Stomach (tissue), 9 donors: ENCODE measurements around the gene TMEM258. TPM values are rescaled to one million over a fixed set of nuclear protein-coding genes. Genes with fewer than 3 reads are reported as not detected.

ENCODE experiments used
- DNase-seq, 2 donors: peaks; one replicate each; pipeline versions ENCODE4 v3.0.0 to v3.0.0-alpha.2; 2013 to 2019
- H3K27ac ChIP-seq, 5 donors: fragments of 200-600 bp in 4 of 5; sonication (generic) in 4 of 5; one replicate each; pipeline ENCODE4 v1.5.1; 2013 to 2019; ENCODE audit warnings: mild to moderate bottlenecking in 1 of 5, moderate library complexity in 1 of 5
- H3K27me3 ChIP-seq, 3 donors: fragments of 200-600 bp; sonication (generic); one replicate each; pipeline ENCODE4 v1.5.1; 2017 to 2019; ENCODE audit warnings: mixed run types in 1 of 3
- H3K36me3 ChIP-seq, 4 donors: fragments of 200-600 bp; sonication (generic); 1 replicate in 3 of 4; 2 replicates in 1 of 4; pipeline ENCODE4 v1.5.1; 2016 to 2019
- H3K4me1 ChIP-seq, 4 donors: fragments of 200-600 bp; sonication (generic); one replicate each; pipeline ENCODE4 v1.5.1; 2016 to 2019
- H3K4me3 ChIP-seq, 4 donors: fragments of 200-600 bp; sonication (generic) in 3 of 4; one replicate each; pipeline ENCODE4 v1.5.1; 2016 to 2019; ENCODE audit warnings: mild to moderate bottlenecking in 1 of 4
- H3K9me3 ChIP-seq, 4 donors: fragments of 200-600 bp; sonication (generic); one replicate each; pipeline ENCODE4 v1.5.1; 2016 to 2019
- EP300 ChIP-seq: sonication (generic); formaldehyde crosslinking; IDR thresholded peaks from one replicate; pipeline ENCODE4 v1.6.1; 2017; ENCODE audit warnings: antibody characterized with exemption
- POLR2A ChIP-seq, 4 donors: fragments of 450-650 bp; IDR thresholded peaks; one replicate each; pipeline ENCODE4 v1.6.1; 2016; ENCODE audit warnings: antibody characterized with exemption in 4 of 4, control low read depth in 2 of 4, mild to moderate bottlenecking in 1 of 4, moderate library complexity in 1 of 4
- POLR2AphosphoS5 ChIP-seq, 3 donors: sonication (generic); formaldehyde crosslinking; IDR thresholded peaks; one replicate each; pipeline ENCODE4 v1.6.1; 2016; ENCODE audit warnings: antibody characterized with exemption in 3 of 3
- WGBS, 5 donors: extraction: QIAGEN DNeasy Blood & Tissue Kit in 3 of 5; methylation state at CpG; one replicate each; pipeline versions ENCODE4 v1.1.5 to v1.1.7; 2013 to 2018; 5-methylcytosine and 5-hydroxymethylcytosine counted together
- intact Hi-C: fragments of 100-400 bp; cut with DNase I; formaldehyde crosslinking; loops from one replicate; pipeline ENCODE4 v1.15.1; 2023; ENCODE audit warnings: low total_unique reads
- polyA plus RNA-seq, 3 donors: library from polyadenylated mRNA; stranded (reverse); fragments of 200-250 nt; gene quantifications; one replicate each; pipeline ENCODE4 v1.2.3, GENCODE V29; 2013
- total RNA-seq, 5 donors: library from RNA; depleted of rRNA; stranded (reverse); fragments of >200 nt; gene quantifications; one replicate each; pipeline versions ENCODE4 v1.1.0 to v1.2.3, GENCODE V29; 2014 to 2016
- TF ChIP-seq, protein P1 (sequence below), 7 experiments: fragments of 450-650 bp in 4 of 7; fragments of 200-600 bp in 3 of 7; sonication (generic) in 3 of 7; IDR thresholded peaks; one replicate each; pipeline ENCODE4 v1.5.1; 2016 to 2019; ENCODE audit warnings: antibody characterized with exemption in 7 of 7, control low read depth in 2 of 7, mild to moderate bottlenecking in 1 of 7
- donor health status: healthy with polysubstance abuse.
- donor health status: Bipolar disorder and iron deficiency.
- donor health status: healthy.

The TMEM258 gene
- total and polyA plus RNA-seq, 8 donors = 24.1 to 274 (median 50.3) TPM; not detected in 1

DNA sequence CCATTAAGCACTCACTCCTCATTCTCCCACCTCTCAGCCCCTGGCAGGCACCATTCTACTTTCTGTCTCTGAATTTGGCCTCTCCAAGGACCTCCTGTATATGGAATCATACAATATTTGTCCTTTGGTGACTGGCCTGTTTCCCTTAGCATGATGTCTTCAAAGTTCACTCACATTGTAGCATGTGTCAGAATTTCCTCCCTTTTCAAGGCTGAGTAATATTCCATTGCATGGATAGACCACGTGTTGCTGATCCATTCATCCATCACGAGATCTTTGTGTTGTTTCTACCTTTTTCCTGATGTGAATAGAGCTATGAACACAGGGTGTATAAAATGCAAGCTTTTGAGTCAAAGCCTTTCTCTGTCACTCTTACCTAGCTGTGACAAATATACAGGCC lies 47.3 kb upstream of the TMEM258 start:
- TF ChIP-seq EP300 (no peak), POLR2AphosphoS5 (IDR thresholded peaks at IDR 0.05) (no peak), POLR2A (IDR thresholded peaks at IDR 0.05) (no peak)
- TF ChIP-seq, protein P1, sequence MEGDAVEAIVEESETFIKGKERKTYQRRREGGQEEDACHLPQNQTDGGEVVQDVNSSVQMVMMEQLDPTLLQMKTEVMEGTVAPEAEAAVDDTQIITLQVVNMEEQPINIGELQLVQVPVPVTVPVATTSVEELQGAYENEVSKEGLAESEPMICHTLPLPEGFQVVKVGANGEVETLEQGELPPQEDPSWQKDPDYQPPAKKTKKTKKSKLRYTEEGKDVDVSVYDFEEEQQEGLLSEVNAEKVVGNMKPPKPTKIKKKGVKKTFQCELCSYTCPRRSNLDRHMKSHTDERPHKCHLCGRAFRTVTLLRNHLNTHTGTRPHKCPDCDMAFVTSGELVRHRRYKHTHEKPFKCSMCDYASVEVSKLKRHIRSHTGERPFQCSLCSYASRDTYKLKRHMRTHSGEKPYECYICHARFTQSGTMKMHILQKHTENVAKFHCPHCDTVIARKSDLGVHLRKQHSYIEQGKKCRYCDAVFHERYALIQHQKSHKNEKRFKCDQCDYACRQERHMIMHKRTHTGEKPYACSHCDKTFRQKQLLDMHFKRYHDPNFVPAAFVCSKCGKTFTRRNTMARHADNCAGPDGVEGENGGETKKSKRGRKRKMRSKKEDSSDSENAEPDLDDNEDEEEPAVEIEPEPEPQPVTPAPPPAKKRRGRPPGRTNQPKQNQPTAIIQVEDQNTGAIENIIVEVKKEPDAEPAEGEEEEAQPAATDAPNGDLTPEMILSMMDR (IDR thresholded peaks at IDR 0.05) = no peak
- no peak overlapping the region for H3K27ac ChIP-seq
- H3K36me3 ChIP-seq = peaks cover 0 to 70% (median 10%) of the 10 kb centered on the region in 4 donors
- peaks cover 0 to 14% (median 3%) of the 10 kb centered on the region in 4 donors for H3K4me1 ChIP-seq
- WGBS, 5 donors = 86 to 98% (median 96%) methylated on average over 2 of the region's 2 CpGs
- no peaks in the 10 kb centered on the region for H3K9me3 ChIP-seq
- DNase-seq = no peak
- intact Hi-C loops = no loop called here
- H3K27me3 ChIP-seq = no peaks in the 10 kb centered on the region
- H3K4me3 ChIP-seq = no peak overlapping the region

DNA sequence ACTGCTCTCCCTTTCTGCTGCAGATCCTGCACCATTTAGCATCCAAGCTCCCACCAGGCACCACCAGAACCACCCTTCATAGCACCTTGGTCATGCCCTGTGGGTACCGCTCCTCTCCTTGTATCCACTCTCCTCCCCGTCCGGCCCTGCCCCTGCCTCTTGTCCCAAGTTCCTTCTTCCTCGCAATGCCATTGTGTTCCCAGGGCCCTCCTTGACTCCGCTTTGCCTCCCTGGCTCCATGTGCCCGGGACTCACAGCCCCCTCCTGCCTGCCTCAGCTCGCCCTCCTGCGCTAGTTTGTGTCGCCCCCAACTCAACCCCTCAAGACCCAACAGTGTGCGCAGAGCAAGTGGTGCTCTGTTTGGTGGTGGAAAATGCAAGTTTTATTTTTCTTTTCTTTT lies 46.5 kb upstream of the TMEM258 start:
- Histone ChIP-seq H3K4me3 (no peak overlapping the region), H3K27ac (no peak overlapping the region), H3K9me3 (no peaks in the 10 kb centered on the region), H3K4me1 (peaks cover 0 to 22% (median 3%) of the 10 kb centered on the region in 4 donors), H3K27me3 (no peaks in the 10 kb centered on the region), H3K36me3 (peaks cover 0 to 64% (median 10%) of the 10 kb centered on the region in 4 donors)
- intact Hi-C loops = no loop called here
- no peak for DNase-seq
- 87 to 94% (median 89%) methylated on average over 10 of the region's 10 CpGs for WGBS, 5 donors
- TF ChIP-seq POLR2AphosphoS5 (IDR thresholded peaks at IDR 0.05) (no peak), POLR2A (IDR thresholded peaks at IDR 0.05) (no peak), EP300 (no peak)
- TF ChIP-seq, protein P1 (IDR thresholded peaks at IDR 0.05) = no peak

DNA sequence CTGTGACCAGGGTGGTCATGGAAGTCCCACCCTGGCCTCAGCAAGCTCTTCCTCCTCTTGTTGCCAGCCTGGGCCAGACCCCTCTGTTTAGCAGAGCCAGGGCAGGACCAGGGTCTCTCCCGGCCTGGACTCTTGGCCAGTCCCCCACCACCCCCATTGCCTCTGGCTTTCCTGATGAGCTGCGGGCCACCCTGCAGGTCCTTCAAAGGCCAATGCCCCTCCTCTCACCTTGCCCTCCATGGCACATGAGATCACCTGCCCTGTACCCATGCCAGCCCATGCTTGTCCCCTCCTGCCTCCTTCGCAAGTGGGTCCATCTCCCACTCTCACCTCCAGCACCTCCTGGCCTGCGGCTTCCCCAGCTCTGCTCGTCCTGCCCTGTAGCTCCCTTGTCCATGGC lies 46.1 kb upstream of the TMEM258 start:
- WGBS, 5 donors = 90 to 96% (median 94%) methylated on average over 5 of the region's 5 CpGs
- peaks cover 0 to 60% (median 10%) of the 10 kb centered on the region in 4 donors for H3K36me3 ChIP-seq
- DNase-seq = no peak
- H3K27ac ChIP-seq = no peak overlapping the region
- H3K27me3 ChIP-seq = no peaks in the 10 kb centered on the region
- H3K4me3 ChIP-seq = no peak overlapping the region
- H3K9me3 ChIP-seq = no peaks in the 10 kb centered on the region
- intact Hi-C loops = no loop called here
- H3K4me1 ChIP-seq = peaks cover 0 to 25% (median 3%) of the 10 kb centered on the region in 4 donors
- TF ChIP-seq POLR2A (IDR thresholded peaks at IDR 0.05) (no peak), POLR2AphosphoS5 (IDR thresholded peaks at IDR 0.05) (no peak), EP300 (no peak)
- TF ChIP-seq, protein P1 (IDR thresholded peaks at IDR 0.05) = no peak

DNA sequence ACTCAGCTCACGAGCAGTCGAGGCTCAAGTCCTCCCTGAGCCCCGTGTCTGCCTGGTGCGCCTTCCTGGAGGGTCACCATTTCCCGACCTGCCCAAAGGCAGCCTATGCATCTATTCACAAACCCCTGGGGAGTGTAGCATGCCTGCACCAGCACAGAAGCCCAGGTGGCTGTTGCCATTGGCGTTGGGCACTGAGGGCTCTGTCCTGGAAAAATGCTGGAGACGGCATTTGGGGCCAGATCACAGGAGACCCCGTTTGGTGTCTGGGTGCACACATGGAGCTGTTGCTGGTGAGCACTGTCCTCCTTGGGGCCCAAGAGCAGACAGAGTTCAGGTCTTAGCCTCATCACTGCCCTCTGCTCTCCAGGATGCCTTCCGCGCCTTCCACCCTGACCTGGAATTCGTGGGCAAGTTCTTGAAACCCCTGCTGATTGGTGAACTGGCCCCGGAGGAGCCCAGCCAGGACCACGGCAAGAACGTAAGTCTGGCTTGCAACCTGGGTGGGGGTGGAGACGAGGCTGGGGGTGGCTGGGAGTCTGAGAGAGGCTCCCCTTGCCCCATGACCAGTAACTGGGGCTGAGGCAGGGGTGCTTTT lies 45.1 kb upstream of the TMEM258 start:
- no peak for DNase-seq
- intact Hi-C loops = no loop called here
- Histone ChIP-seq H3K27me3 (no peaks in the 10 kb centered on the region), H3K9me3 (no peaks in the 10 kb centered on the region), H3K36me3 (peaks cover 0 to 50% (median 7%) of the 10 kb centered on the region in 4 donors), H3K4me3 (no peak overlapping the region), H3K27ac (no peak overlapping the region), H3K4me1 (peaks cover 0 to 35% (median 6%) of the 10 kb centered on the region in 4 donors)
- TF ChIP-seq, protein P1 (IDR thresholded peaks at IDR 0.05) = no peak
- TF ChIP-seq EP300 (no peak), POLR2A (IDR thresholded peaks at IDR 0.05) (no peak), POLR2AphosphoS5 (IDR thresholded peaks at IDR 0.05) (no peak)
- WGBS, 5 donors = 91 to 94% (median 93%) methylated on average over 10 to 15 of the region's 15 CpGs
